ENCODE results near the gene ZNF319. TPM values are rescaled to one million over a fixed set of nuclear protein-coding genes. Genes with fewer than 3 reads are reported as not detected.

The ZNF319 gene
- total RNA-seq, 1 donor from 2014 or later, result 7.9 TPM

DNA sequence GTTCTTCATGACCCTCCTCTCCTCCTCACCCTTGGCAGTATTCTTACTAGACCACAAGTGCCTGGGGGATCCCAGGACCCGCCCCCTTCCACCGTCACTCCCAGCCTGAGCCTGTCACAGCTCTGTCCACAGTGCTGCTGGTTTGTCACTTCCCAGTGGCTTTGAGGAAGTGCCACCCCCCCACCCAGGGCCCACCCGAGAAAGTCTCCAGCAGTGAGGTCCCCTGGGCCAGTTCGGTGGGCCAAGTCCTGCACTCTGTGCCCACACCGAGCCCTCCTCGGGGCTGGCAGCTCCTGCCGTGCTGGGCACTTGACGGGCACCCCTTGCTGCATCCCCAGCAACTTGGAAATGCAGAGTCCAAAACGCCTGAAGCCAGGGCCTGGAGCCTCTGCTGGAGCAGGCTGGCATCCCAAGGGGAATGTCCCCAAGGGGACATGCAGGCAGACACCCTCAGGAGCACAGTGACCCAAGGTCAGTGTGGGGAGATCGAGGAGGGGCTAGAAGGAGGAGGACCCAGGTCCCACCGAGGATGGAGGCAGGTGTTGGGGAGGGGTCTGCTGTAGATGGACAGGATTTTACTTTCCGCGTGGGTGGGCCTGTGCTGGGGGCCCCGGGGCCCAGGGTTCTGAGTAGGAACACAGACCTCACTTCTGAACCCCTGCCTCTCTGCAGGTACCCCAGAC is 40.6 kb upstream of the ZNF319 start:
- intact Hi-C loops (cut with DNase I), result no loop called here
- Histone ChIP-seq H3K4me3 (no peak overlapping the region), H3K27ac (no peak overlapping the region), H3K9me3 (no peaks in the 10 kb centered on the region), H3K4me1 (no peaks in the 10 kb centered on the region), H3K27me3 (no peaks in the 10 kb centered on the region), H3K36me3 (no peaks in the 10 kb centered on the region)
- TF ChIP-seq POLR2AphosphoS5 (IDR thresholded peaks at IDR 0.05; ENCODE audit: insufficient read depth in 1 of 2, low read depth in 1 of 2), result no peak
- TF ChIP-seq POLR2A (IDR thresholded peaks at IDR 0.05), result no peak
- TF ChIP-seq, protein P1, sequence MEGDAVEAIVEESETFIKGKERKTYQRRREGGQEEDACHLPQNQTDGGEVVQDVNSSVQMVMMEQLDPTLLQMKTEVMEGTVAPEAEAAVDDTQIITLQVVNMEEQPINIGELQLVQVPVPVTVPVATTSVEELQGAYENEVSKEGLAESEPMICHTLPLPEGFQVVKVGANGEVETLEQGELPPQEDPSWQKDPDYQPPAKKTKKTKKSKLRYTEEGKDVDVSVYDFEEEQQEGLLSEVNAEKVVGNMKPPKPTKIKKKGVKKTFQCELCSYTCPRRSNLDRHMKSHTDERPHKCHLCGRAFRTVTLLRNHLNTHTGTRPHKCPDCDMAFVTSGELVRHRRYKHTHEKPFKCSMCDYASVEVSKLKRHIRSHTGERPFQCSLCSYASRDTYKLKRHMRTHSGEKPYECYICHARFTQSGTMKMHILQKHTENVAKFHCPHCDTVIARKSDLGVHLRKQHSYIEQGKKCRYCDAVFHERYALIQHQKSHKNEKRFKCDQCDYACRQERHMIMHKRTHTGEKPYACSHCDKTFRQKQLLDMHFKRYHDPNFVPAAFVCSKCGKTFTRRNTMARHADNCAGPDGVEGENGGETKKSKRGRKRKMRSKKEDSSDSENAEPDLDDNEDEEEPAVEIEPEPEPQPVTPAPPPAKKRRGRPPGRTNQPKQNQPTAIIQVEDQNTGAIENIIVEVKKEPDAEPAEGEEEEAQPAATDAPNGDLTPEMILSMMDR (IDR thresholded peaks at IDR 0.05), result no peak
- no peak for DNase-seq (ENCODE audit: extremely low spot score in 2 of 2)

DNA sequence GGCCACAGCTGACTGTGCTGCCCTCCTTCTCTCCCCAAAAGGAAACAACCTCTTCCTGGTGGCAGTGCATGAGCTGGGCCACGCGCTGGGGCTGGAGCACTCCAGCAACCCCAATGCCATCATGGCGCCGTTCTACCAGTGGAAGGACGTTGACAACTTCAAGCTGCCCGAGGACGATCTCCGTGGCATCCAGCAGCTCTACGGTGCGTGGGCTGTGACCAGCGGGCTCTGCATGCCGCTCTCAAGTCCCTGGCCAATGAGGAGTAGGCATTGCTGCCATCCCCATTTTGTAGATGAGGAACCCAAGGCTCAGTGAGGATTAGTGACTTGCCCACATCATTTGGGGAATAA is 40.0 kb upstream of the ZNF319 start:
- Histone ChIP-seq H3K4me3 (no peak overlapping the region), H3K36me3 (no peaks in the 10 kb centered on the region), H3K27ac (no peak overlapping the region), H3K27me3 (no peaks in the 10 kb centered on the region), H3K4me1 (no peaks in the 10 kb centered on the region), H3K9me3 (no peaks in the 10 kb centered on the region)
- no peak for DNase-seq (ENCODE audit: extremely low spot score in 2 of 2)
- TF ChIP-seq POLR2A (IDR thresholded peaks at IDR 0.05), result no peak
- TF ChIP-seq, protein P1 (IDR thresholded peaks at IDR 0.05), result no peak
- intact Hi-C loops (cut with DNase I), result no loop called here

DNA sequence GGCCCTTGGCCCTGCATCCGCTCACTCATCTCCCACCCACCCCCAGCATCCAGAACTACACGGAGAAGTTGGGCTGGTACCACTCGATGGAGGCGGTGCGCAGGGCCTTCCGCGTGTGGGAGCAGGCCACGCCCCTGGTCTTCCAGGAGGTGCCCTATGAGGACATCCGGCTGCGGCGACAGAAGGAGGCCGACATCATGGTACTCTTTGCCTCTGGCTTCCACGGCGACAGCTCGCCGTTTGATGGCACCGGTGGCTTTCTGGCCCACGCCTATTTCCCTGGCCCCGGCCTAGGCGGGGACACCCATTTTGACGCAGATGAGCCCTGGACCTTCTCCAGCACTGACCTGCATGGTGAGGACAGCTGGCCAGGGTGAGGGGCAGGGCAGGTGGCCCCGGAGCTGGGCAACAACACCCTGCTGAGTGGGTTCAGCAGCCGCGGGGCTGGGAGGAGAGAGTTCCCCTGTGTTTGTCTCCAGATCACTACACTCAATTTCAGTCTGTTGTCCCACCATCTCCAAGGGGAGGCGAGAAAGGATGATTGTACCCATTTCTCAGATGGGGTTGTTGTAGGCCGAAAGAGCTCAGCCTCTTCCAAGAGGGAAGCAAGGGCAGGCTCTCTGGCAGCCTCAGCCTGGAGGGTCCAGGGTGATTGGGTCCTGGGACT is 39.5 kb upstream of the ZNF319 start:
- no peaks in the 10 kb centered on the region for H3K36me3 ChIP-seq
- DNase-seq (ENCODE audit: extremely low spot score in 2 of 2), result no peak
- TF ChIP-seq POLR2A (IDR thresholded peaks at IDR 0.05), result no peak
- no peak for TF ChIP-seq POLR2AphosphoS5 (IDR thresholded peaks at IDR 0.05; ENCODE audit: insufficient read depth in 1 of 2, low read depth in 1 of 2)
- TF ChIP-seq, protein P1 (IDR thresholded peaks at IDR 0.05), result no peak

DNA sequence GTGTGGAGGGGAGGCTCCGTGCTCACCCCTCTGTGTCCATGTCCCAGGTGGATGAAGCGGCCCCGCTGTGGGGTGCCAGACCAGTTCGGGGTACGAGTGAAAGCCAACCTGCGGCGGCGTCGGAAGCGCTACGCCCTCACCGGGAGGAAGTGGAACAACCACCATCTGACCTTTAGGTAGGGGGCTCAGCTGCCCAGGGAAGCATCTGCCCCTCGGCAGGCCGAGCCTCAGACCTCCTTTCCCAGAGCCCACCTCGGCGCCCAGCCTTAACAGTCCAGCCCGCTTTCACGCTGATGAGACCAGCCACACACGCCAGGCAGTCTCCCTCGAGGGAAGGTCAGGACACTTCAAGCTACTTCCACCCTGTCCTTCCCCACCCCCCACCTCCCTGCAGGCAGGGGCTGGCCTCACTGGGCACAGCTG is 37.8 kb upstream of the ZNF319 start:
- intact Hi-C loops (cut with DNase I), result no loop called here
- TF ChIP-seq POLR2A (IDR thresholded peaks at IDR 0.05) (no peak), POLR2AphosphoS5 (IDR thresholded peaks at IDR 0.05; ENCODE audit: insufficient read depth in 1 of 2, low read depth in 1 of 2) (no peak)
- TF ChIP-seq, protein P1 (IDR thresholded peaks at IDR 0.05), result no peak
- Histone ChIP-seq H3K4me1 (no peaks in the 10 kb centered on the region), H3K36me3 (no peaks in the 10 kb centered on the region), H3K4me3 (no peak overlapping the region), H3K27me3 (no peaks in the 10 kb centered on the region), H3K9me3 (no peaks in the 10 kb centered on the region), H3K27ac (no peak overlapping the region)
- DNase-seq (ENCODE audit: extremely low spot score in 2 of 2), result no peak

More for the DNA sequence above, 39.5 kb upstream of the ZNF319 start:
- Histone ChIP-seq H3K27ac (no peak overlapping the region), H3K9me3 (no peaks in the 10 kb centered on the region), H3K27me3 (no peaks in the 10 kb centered on the region), H3K4me3 (no peak overlapping the region), H3K4me1 (no peaks in the 10 kb centered on the region)
- intact Hi-C loops (cut with DNase I), result no loop called here

DNA sequence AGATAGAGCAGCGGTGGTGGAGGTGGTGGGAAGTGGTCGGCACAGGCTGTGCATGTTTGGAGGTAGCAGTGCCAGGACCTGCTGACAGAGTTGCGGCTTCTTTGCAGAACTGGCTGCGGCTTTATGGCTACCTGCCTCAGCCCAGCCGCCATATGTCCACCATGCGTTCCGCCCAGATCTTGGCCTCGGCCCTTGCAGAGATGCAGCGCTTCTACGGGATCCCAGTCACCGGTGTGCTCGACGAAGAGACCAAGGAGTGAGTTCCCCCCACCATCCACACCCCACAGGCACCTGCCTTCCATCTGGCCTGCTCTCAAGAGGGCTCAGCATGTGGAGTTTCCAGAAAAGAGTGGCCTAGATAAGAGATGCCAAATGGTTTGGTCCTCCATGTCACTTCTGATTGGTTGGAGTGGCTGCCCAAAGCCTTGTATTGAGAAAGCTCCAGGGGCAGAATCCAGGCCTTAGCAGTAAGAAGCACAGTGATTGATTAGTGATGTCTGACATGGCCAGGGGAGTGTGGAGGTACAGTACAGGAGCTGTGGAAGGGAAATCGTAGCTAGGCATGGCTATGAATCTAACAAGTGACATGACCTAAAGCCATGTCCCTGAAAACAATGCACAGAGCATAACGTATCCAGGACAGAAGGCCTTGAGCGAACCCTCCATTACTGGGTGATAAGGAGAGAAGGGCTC is 37.0 kb upstream of the ZNF319 start:
- H3K4me3 ChIP-seq, result no peak overlapping the region
- intact Hi-C loops (cut with DNase I), result no loop called here
- no peaks in the 10 kb centered on the region for H3K36me3 ChIP-seq
- no peaks in the 10 kb centered on the region for H3K9me3 ChIP-seq
- no peaks in the 10 kb centered on the region for H3K4me1 ChIP-seq
- DNase-seq (ENCODE audit: extremely low spot score in 2 of 2), result no peak
- H3K27ac ChIP-seq, result no peak overlapping the region
- no peaks in the 10 kb centered on the region for H3K27me3 ChIP-seq
- TF ChIP-seq POLR2AphosphoS5 (IDR thresholded peaks at IDR 0.05; ENCODE audit: insufficient read depth in 1 of 2, low read depth in 1 of 2) (no peak), POLR2A (IDR thresholded peaks at IDR 0.05) (no peak)
- TF ChIP-seq, protein P1 (IDR thresholded peaks at IDR 0.05), result no peak

Data from vagina (tissue), 2 donors.